K562 treated with DMSO at 1 percent for 24 hours (cell line): Measurements from ENCODE around the gene HBP1. TPM values are rescaled to one million over a fixed set of nuclear protein-coding genes. Genes with fewer than 3 reads are reported as not detected.

ENCODE experiments used
- total RNA-seq: library from RNA; unstranded; fragments of 300-600 nt; gene quantifications from 2 replicates; pipeline ENCODE4 v1.2.3, GENCODE V29; 2022; ENCODE audit warnings: low read depth; ENCODE audit not compliant: insufficient read depth

Gene HBP1, protein sequence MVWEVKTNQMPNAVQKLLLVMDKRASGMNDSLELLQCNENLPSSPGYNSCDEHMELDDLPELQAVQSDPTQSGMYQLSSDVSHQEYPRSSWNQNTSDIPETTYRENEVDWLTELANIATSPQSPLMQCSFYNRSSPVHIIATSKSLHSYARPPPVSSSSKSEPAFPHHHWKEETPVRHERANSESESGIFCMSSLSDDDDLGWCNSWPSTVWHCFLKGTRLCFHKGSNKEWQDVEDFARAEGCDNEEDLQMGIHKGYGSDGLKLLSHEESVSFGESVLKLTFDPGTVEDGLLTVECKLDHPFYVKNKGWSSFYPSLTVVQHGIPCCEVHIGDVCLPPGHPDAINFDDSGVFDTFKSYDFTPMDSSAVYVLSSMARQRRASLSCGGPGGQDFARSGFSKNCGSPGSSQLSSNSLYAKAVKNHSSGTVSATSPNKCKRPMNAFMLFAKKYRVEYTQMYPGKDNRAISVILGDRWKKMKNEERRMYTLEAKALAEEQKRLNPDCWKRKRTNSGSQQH
- 26.9 and 34.3 TPM in 2 replicates for total RNA-seq

DNA sequence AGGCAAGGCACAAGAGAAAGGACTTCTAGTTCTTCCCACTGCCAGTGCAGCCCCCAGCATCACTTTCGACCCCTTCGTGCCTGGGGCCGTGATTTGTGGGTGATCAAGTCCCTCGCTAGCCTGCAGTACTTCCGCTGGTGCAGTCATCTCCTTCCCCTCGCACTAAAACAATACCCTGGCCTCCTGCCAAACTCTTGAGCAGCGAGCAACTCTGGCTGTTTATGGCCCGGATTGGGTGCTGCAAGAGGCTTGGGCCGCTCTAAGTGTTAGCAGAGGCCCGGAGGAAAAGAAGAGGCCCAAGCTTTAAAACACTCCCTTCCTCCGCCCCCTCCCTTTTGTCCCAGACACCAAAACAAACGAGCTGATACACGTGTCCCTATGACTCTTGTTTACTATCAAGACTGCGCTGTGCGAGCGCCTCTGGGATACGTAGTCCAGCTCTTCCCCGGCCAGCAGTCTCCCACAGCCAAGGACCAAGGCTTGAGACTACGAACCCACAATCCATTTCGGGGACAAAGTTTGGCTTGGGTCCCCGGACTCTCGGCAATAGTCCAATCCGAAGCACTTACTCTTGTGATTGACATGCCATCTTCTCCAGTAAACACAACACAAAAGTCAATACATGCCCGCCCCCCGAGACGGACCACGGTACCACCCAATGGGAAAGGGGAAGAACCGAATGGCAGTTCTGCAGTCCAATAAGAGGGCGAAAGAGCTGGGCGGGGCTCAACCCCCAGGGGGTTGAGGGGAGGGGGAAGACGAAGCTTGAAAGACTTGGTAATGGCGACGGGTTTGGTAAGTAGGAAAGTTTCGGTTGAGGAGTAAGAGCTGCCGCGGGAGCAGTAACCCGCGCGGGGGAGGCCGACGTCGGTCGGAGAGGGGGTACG is at the start of gene HBP1:
Gene HBP1, plus strand, starts transcription at position 771 of the 887 bp plus-strand sequence. CDS start 10,891 bp downstream, outside the sequence.

Other genes starting within 250 kb of the HBP1 start
- gene PRKAR2B, start 124.3 kb upstream of the HBP1 start, total RNA-seq = 53.9 and 66.7 TPM in 2 replicates